HCT116 (cell line): ENCODE measurements around the gene ENHO. TPM values are rescaled to one million over a fixed set of nuclear protein-coding genes. Genes with fewer than 3 reads are reported as not detected.

Experiments used
- ATAC-seq: fragments of 200-7000 bp; cut with Tn5 transposase; 2 replicates; pipeline ENCODE4 v1.9.1; 2020; ENCODE audit warnings: mild to moderate bottlenecking, moderate library complexity
- BruUV-seq: library from RNA; stranded (reverse); fragments of 400-500 nt; replicated peaks from 2 replicates; lab custom pipeline; 2021; lab: Mats Ljungman, UMichigan
- CTCF ChIA-PET: fragments of 300-600 bp; sonication (Branson Sonifier 250); formaldehyde crosslinking; loops from one replicate; lab custom pipeline; 2021; ENCODE audit warnings: antibody characterized with exemption; lab: Charles Lee
- POLR2A ChIA-PET: fragments of 300-600, 350-600 bp; sonication (Branson Sonifier 250); formaldehyde crosslinking; loops from one replicate; lab custom pipeline; 2021; ENCODE audit warnings: antibody characterized with exemption; lab: Charles Lee
- RAD21 ChIA-PET, 2 experiments: fragments of 300-600 bp; sonication (Branson Sonifier 250); formaldehyde crosslinking; loops; one replicate each; lab custom pipeline; 2023; ENCODE audit warnings: low total read pairs in 2 of 2; ENCODE audit not compliant: uncharacterized antibody in 2 of 2, unreplicated experiment in 2 of 2, low non-redundant PET in 1 of 2; lab: Charles Lee
- DNase-seq: peaks from one replicate; pipeline ENCODE4 v3.0.0-alpha.2; 2010; ENCODE audit warnings: low read depth, low spot score
- H2AFZ ChIP-seq: fragments of 200-600 bp; shearing (Covaris generic), sonication (generic); 2 replicates; pipeline ENCODE4 v1.6.1; 2017; ENCODE audit warnings: low read depth, mixed run types, mixed read lengths, antibody characterized with exemption, low read length; ENCODE audit not compliant: poor library complexity, severe bottlenecking
- H3K27ac ChIP-seq: 2 replicates; pipeline ENCODE4 v1.5.1; 2012; ENCODE audit warnings: low read depth, low read length
- H3K27me3 ChIP-seq: fragments of 200-600 bp; sonication (generic); 2 replicates; pipeline ENCODE4 v1.6.1; 2016; ENCODE audit warnings: mixed run types, low read length, mixed read lengths; ENCODE audit not compliant: insufficient read depth
- H3K36me3 ChIP-seq, 2 experiments: fragments of 200-500 bp in 1 of 2; fragments of 200-600 bp in 1 of 2; sonication (Bioruptor generic) in 1 of 2; sonication (generic) in 1 of 2; 2 replicates each; pipeline versions ENCODE4 v1.5.1 to v1.6.1; 2014 to 2016; ENCODE audit warnings: low read length in 2 of 2, inconsistent platforms in 1 of 2, mixed read lengths in 1 of 2, mixed run types in 1 of 2; ENCODE audit not compliant: insufficient read depth in 2 of 2, control insufficient read depth in 1 of 2
- H3K4me1 ChIP-seq, 2 experiments: fragments of 200-600 bp in 1 of 2; sonication (generic) in 1 of 2; 2 replicates each; pipeline versions ENCODE4 v1.5.1 to v1.6.1; 2012 to 2017; ENCODE audit warnings: low read length in 2 of 2, inconsistent platforms in 1 of 2, mild to moderate bottlenecking in 1 of 2, mixed read lengths in 1 of 2, mixed run types in 1 of 2, moderate library complexity in 1 of 2; ENCODE audit not compliant: insufficient read depth in 2 of 2, control insufficient read depth in 1 of 2
- H3K4me2 ChIP-seq: fragments of 200-600 bp; sonication (generic); 2 replicates; pipeline ENCODE4 v1.6.1; 2017; ENCODE audit warnings: mixed run types, low read length, mixed read lengths
- H3K4me3 ChIP-seq, 2 experiments: fragments of 200-600 bp in 1 of 2; sonication (generic) in 1 of 2; replicated peaks in 1 of 2; 2 replicates each; pipeline ENCODE4 v1.5.1; 2011 to 2016; ENCODE audit warnings: low read length in 2 of 2, control low read depth in 1 of 2, low read depth in 1 of 2, mild to moderate bottlenecking in 1 of 2, mixed read lengths in 1 of 2, mixed run types in 1 of 2
- H3K79me2 ChIP-seq: fragments of 200-600 bp; sonication (generic); 2 replicates; pipeline ENCODE4 v1.6.1; 2017; ENCODE audit warnings: mild to moderate bottlenecking, mixed run types, low read length, moderate library complexity, mixed read lengths; ENCODE audit not compliant: insufficient read depth
- H3K9ac ChIP-seq: fragments of 200-600 bp; sonication (generic); 2 replicates; pipeline ENCODE4 v1.6.1; 2016; ENCODE audit warnings: low read length, mixed read lengths
- H3K9me2 ChIP-seq: fragments of 200-600 bp; sonication (generic), shearing (Covaris generic); 2 replicates; pipeline ENCODE4 v1.6.1; 2017; ENCODE audit warnings: mixed run types, mild to moderate bottlenecking, moderate library complexity; ENCODE audit not compliant: insufficient read depth
- H3K9me3 ChIP-seq, 2 experiments: fragments of 200-500 bp in 1 of 2; fragments of 200-600 bp in 1 of 2; sonication (Bioruptor generic) in 1 of 2; sonication (generic) in 1 of 2; 2 replicates each; pipeline ENCODE4 v1.6.1; 2014 to 2017; ENCODE audit warnings: low read length in 2 of 2, mixed read lengths in 2 of 2, inconsistent platforms in 1 of 2, low read depth in 1 of 2, mild to moderate bottlenecking in 1 of 2, mixed run types in 1 of 2, moderate library complexity in 1 of 2; ENCODE audit not compliant: control insufficient read depth in 1 of 2, insufficient read depth in 1 of 2
- H4K20me1 ChIP-seq: fragments of 200-600 bp; sonication (generic), shearing (Covaris generic); 2 replicates; pipeline ENCODE4 v1.6.1; 2017; ENCODE audit warnings: mixed run types, mild to moderate bottlenecking, moderate library complexity; ENCODE audit not compliant: insufficient read depth
- CTCF ChIP-seq, 3 experiments: fragments of 200-600 bp in 1 of 3; sonication (generic) in 1 of 3; IDR thresholded peaks in 2 of 3; conservative IDR thresholded peaks in 1 of 3; 2 replicates each; pipeline ENCODE4 v1.5.1; 2012 to 2017; ENCODE audit warnings: low read depth in 2 of 3, low read length in 2 of 3, antibody characterized with exemption in 1 of 3, borderline replicate concordance in 1 of 3, control low read depth in 1 of 3, mild to moderate bottlenecking in 1 of 3, mixed read lengths in 1 of 3, mixed run types in 1 of 3, moderate library complexity in 1 of 3; ENCODE audit not compliant: insufficient read depth in 1 of 3
- RAD21 ChIP-seq: IDR thresholded peaks from 2 replicates; pipeline ENCODE4 v1.6.1; 2012; ENCODE audit warnings: low read depth, mild to moderate bottlenecking
- YY1 ChIP-seq: IDR thresholded peaks from 2 replicates; pipeline ENCODE4 v1.6.1; 2011; ENCODE audit warnings: low read length, low read depth, moderate library complexity, mild to moderate bottlenecking; ENCODE audit not compliant: insufficient replicate concordance; ENCODE audit errors: extremely low read depth
- intact Hi-C: fragments of 100-400 bp; cut with micrococcal nuclease; formaldehyde crosslinking; loops from 2 replicates; pipeline ENCODE4 v1.10.0; 2022
- total RNA-seq: library from RNA; stranded (reverse); gene quantifications from one replicate; pipeline ENCODE4 v1.2.1, GENCODE V29; 2021; ENCODE audit not compliant: unreplicated experiment

Gene ENHO
- total RNA-seq, 1 experiment from 2014 or later = 6.1 TPM

GRCh38 chr9:34547960-34548611, 25.3 kb upstream of the ENHO start:
- no peak overlapping the region for H3K4me3 ChIP-seq
- H3K9me2 ChIP-seq = no peaks in the 10 kb centered on the region
- no peaks in the 10 kb centered on the region for H3K9me3 ChIP-seq
- DNase-seq = peak; percentile 23
- H3K79me2 ChIP-seq = no peaks in the 10 kb centered on the region
- peak; percentile 92 to 93 (median 93) for TF ChIP-seq CTCF (IDR thresholded peaks at IDR 0.05 in 2 of 3, conservative IDR thresholded peaks at IDR 0.05 in 1 of 3; ENCODE audit: borderline replicate concordance in 1 of 3, insufficient read depth in 1 of 3, low read depth in 2 of 3, low read length in 2 of 3)
- peak; percentile 92 for TF ChIP-seq RAD21
- TF ChIP-seq YY1 = no peak
- peak; percentile 92 for ATAC-seq
- ChIA-PET POLR2A (no interaction called here), CTCF (interaction anchor here (0.6 to 2.8 kb wide), 12 partner anchors 25 to 169 kb away, joined by 3 to 47 read pairs (median 6); partner anchors contain the start of genes DNAI1 and FAM219A), RAD21 (interaction anchor here (0.7 to 1.4 kb wide), 4 partner anchors 44 to 145 kb away, joined by 4 to 8 read pairs (median 5); no protein-coding TSS in a partner anchor)
- H3K4me2 ChIP-seq = peak overlapping the region; percentile 14; the same call in 1 of the 2 replicates
- no peaks in the 10 kb centered on the region for H3K36me3 ChIP-seq
- no peak overlapping the region for H3K9ac ChIP-seq
- intact Hi-C loops = loop anchor here (1.0 to 5.0 kb wide), 5 partner anchors 43 to 216 kb away; no protein-coding TSS in a partner anchor
- peak overlapping the region; percentile 71 for H2AFZ ChIP-seq
- peaks cover 0 to 4% of the 10 kb centered on the region in 2 experiments; a peak in 2 of 4 replicates for H3K4me1 ChIP-seq
- no TSS peak for BruUV-seq
- H4K20me1 ChIP-seq = no peaks in the 10 kb centered on the region
- no peak overlapping the region for H3K27ac ChIP-seq
- H3K27me3 ChIP-seq = no peaks in the 10 kb centered on the region
